Inflammatory macrophage (primary cell): Measurements from ENCODE around the gene ALDH3B1.
A peak's percentile ranks its signal among the peaks of the same experiment; 100 is the strongest.

ENCODE experiments used
- DNase-seq, 2 donors: peaks; one replicate each; pipeline ENCODE4 v3.0.0-alpha.2; 2020 to 2022

Gene ALDH3B1

GRCh38 chr11:68032997-68033707, 23.0 kb downstream of the ALDH3B1 start:
- no peak for DNase-seq

- no peak for DNase-seq
Measured at GRCh38 chr11:68033708-68034045, 23.6 kb downstream of the ALDH3B1 start.

GRCh38 chr11:68035266-68035876, 25.2 kb downstream of the ALDH3B1 start:
- DNase-seq = no peak

- peak; percentile 81 to 93 for DNase-seq
Measured at GRCh38 chr11:68036141-68036716, 26.1 kb downstream of the ALDH3B1 start.

- peak; percentile 94 to 98 for DNase-seq
Measured at GRCh38 chr11:68036717-68037239, 26.7 kb downstream of the ALDH3B1 start.

GRCh38 chr11:68037411-68038225, 27.5 kb downstream of the ALDH3B1 start:
- DNase-seq = peak in 1 of 2 donors; percentile 27

GRCh38 chr11:68038226-68038717, 28.1 kb downstream of the ALDH3B1 start:
- DNase-seq = no peak

- DNase-seq = peak; percentile 91 to 94
Measured at GRCh38 chr11:68038718-68039525, 28.8 kb downstream of the ALDH3B1 start, which contains the start of gene TCIRG1. Gene TCIRG1 (plus strand): TSS chr11:68039025. CDS start chr11:68041272, 2,247 bp downstream.

GRCh38 chr11:68039526-68040086, 29.5 kb downstream of the ALDH3B1 start:
- DNase-seq = peak in 1 of 2 donors; percentile 36

GRCh38 chr11:68040101-68040956, 30.2 kb downstream of the ALDH3B1 start:
- peak; percentile 68 to 75 for DNase-seq

GRCh38 chr11:68040957-68041591, 30.9 kb downstream of the ALDH3B1 start:
- DNase-seq = no peak

- no peak for DNase-seq
Measured at GRCh38 chr11:68041617-68042218, 31.6 kb downstream of the ALDH3B1 start.

- no peak for DNase-seq
Measured at GRCh38 chr11:68042219-68043028, 32.3 kb downstream of the ALDH3B1 start.

GRCh38 chr11:68043029-68043348, 32.9 kb downstream of the ALDH3B1 start:
- peak in 1 of 2 donors; percentile 26 for DNase-seq

GRCh38 chr11:68043349-68044144, 33.4 kb downstream of the ALDH3B1 start:
- peak; percentile 39 to 76 for DNase-seq

GRCh38 chr11:68044145-68044813, 34.2 kb downstream of the ALDH3B1 start:
- DNase-seq = no peak

- DNase-seq = no peak
Measured at GRCh38 chr11:68044898-68045351, 34.8 kb downstream of the ALDH3B1 start.
